PC-3 (cell line): ENCODE data around the gene MSMP. TPM values are rescaled to one million over a fixed set of nuclear protein-coding genes. Genes with fewer than 3 reads are reported as not detected.
A peak's percentile ranks its signal among the peaks of the same experiment; 100 is the strongest.

Experiments
- ATAC-seq: fragments of 200-7000 bp; cut with Tn5 transposase; 2 replicates; pipeline ENCODE4 v1.9.1; 2020; ENCODE audit warnings: mild to moderate bottlenecking, moderate library complexity
- BruUV-seq: library from RNA; stranded (reverse); fragments of 400-500 nt; replicated peaks from 2 replicates; lab custom pipeline; 2021; lab: Mats Ljungman, UMichigan
- CTCF ChIA-PET: fragments of 300-600 bp; sonication (Branson Sonifier 250); formaldehyde crosslinking; loops from one replicate; lab custom pipeline; 2022; ENCODE audit warnings: antibody characterized with exemption; lab: Charles Lee
- POLR2A ChIA-PET: fragments of 300-600 bp; sonication (Branson Sonifier 250); formaldehyde crosslinking; loops from one replicate; lab custom pipeline; 2022; ENCODE audit warnings: antibody characterized with exemption; ENCODE audit not compliant: unreplicated experiment; lab: Charles Lee
- DNase-seq: peaks from one replicate; pipeline ENCODE4 v3.0.0-alpha.2; 2015
- H2AFZ ChIP-seq: fragments of 300-600 bp; sonication (generic); 2 replicates; pipeline ENCODE4 v1.6.0; 2016; ENCODE audit warnings: antibody characterized with exemption, low read length
- H3F3A ChIP-seq: fragments of 300-600 bp; sonication (generic); one replicate; pipeline ENCODE4 v1.6.0; 2017; ENCODE audit warnings: antibody characterized with exemption, low read length, control low read depth, mild to moderate bottlenecking; ENCODE audit not compliant: unreplicated experiment
- H3K27ac ChIP-seq: fragments of 300-600 bp; sonication (generic); 2 replicates; pipeline ENCODE4 v1.5.1; 2016; ENCODE audit warnings: mild to moderate bottlenecking, low read length
- H3K27me3 ChIP-seq: fragments of 300-600 bp; sonication (generic); 2 replicates; pipeline ENCODE4 v1.6.1; 2016; ENCODE audit warnings: low read length, mixed read lengths
- H3K36me3 ChIP-seq: fragments of 300-600 bp; sonication (generic); 2 replicates; pipeline ENCODE4 v1.6.1; 2016; ENCODE audit warnings: low read depth, mixed run types, low read length, mixed read lengths
- H3K4me1 ChIP-seq: fragments of 300-600 bp; sonication (generic); 2 replicates; pipeline ENCODE4 v1.5.1; 2016; ENCODE audit warnings: low read length; ENCODE audit not compliant: insufficient read depth
- H3K4me2 ChIP-seq: fragments of 300-600 bp; sonication (generic); 2 replicates; pipeline ENCODE4 v1.6.0; 2016; ENCODE audit warnings: low read length
- H3K4me3 ChIP-seq: fragments of 300-600 bp; sonication (generic); 2 replicates; pipeline ENCODE4 v1.5.1; 2016; ENCODE audit warnings: mild to moderate bottlenecking, low read length, mixed read lengths
- H3K79me2 ChIP-seq: fragments of 300-600 bp; sonication (generic); 2 replicates; pipeline ENCODE4 v1.6.1; 2017; ENCODE audit warnings: low read length, mixed read lengths
- H3K9ac ChIP-seq: fragments of 300-600 bp; sonication (generic); 2 replicates; pipeline ENCODE4 v1.6.0; 2016; ENCODE audit warnings: mild to moderate bottlenecking, low read length
- H3K9me2 ChIP-seq: fragments of 300-600 bp; sonication (generic); replicated peaks from 2 replicates; pipeline ENCODE4 v1.6.1; 2016; ENCODE audit warnings: mixed run types, low read length, mixed read lengths
- H3K9me3 ChIP-seq: fragments of 300-600 bp; sonication (generic); 2 replicates; pipeline ENCODE4 v1.6.1; 2016; ENCODE audit warnings: low read length, mixed read lengths
- H4K20me1 ChIP-seq: fragments of 300-600 bp; sonication (generic); 2 replicates; pipeline ENCODE4 v1.6.1; 2016; ENCODE audit warnings: low read length, mixed read lengths
- CTCF ChIP-seq: fragments of 300-600 bp; sonication (generic); conservative IDR thresholded peaks from 2 replicates; pipeline ENCODE4 v1.5.1; 2017; ENCODE audit warnings: antibody characterized with exemption, low read depth, mild to moderate bottlenecking, low read length
- EZH2 ChIP-seq: fragments of 300-600 bp; sonication (generic); IDR thresholded peaks from one replicate; pipeline ENCODE4 v1.6.1; 2017; ENCODE audit warnings: antibody characterized with exemption, mild to moderate bottlenecking, low read length; ENCODE audit not compliant: unreplicated experiment
- EZH2phosphoT487 ChIP-seq: fragments of 300-600 bp; sonication (generic); IDR thresholded peaks from 2 replicates; pipeline ENCODE4 v1.6.1; 2018; ENCODE audit warnings: mild to moderate bottlenecking, antibody characterized with exemption, low read length, borderline replicate concordance
- intact Hi-C: fragments of 100-400 bp; cut with micrococcal nuclease; formaldehyde crosslinking; loops from 2 replicates; pipeline ENCODE4 v1.9.0; 2023
- total RNA-seq: library from RNA; depleted of rRNA; stranded (reverse); fragments of >200 nt; gene quantifications from 2 replicates; pipeline ENCODE4 v1.2.3, GENCODE V29; 2014

Gene MSMP
- total RNA-seq, 1 experiment from 2014 or later, result 149 TPM

- no peaks in the 10 kb centered on the region for H3K9me2 ChIP-seq
- no peaks in the 10 kb centered on the region for H3K4me1 ChIP-seq
- H3K9ac ChIP-seq, result no peak overlapping the region
- no peak overlapping the region for H2AFZ ChIP-seq
- H3K9me3 ChIP-seq, result no peaks in the 10 kb centered on the region
- TF ChIP-seq EZH2phosphoT487 (no peak), CTCF (no peak), EZH2 (no peak)
- H3K27ac ChIP-seq, result no peak overlapping the region
- H3F3A ChIP-seq, result no peaks in the 10 kb centered on the region
- intact Hi-C loops, result no loop called here
- BruUV-seq, result TSS peak; percentile 36
- no peaks in the 10 kb centered on the region for H3K27me3 ChIP-seq
- H3K4me3 ChIP-seq, result no peak overlapping the region
- H3K79me2 ChIP-seq, result no peaks in the 10 kb centered on the region
- H3K36me3 ChIP-seq, result peaks cover 52% of the 10 kb centered on the region
- POLR2A ChIA-PET, result no interaction called here
- CTCF ChIA-PET, result interaction anchor here (0.6 kb wide), 1 partner anchor 53 kb away, joined by 3 read pairs; the partner anchor contains the start of gene CCDC107
- H4K20me1 ChIP-seq, result no peaks in the 10 kb centered on the region
- DNase-seq (no peak), ATAC-seq (no peak)
- H3K4me2 ChIP-seq, result no peak overlapping the region
These were observed 43.1 kb downstream of the MSMP start for GRCh38 chr9:35710818-35711500.

DNA sequence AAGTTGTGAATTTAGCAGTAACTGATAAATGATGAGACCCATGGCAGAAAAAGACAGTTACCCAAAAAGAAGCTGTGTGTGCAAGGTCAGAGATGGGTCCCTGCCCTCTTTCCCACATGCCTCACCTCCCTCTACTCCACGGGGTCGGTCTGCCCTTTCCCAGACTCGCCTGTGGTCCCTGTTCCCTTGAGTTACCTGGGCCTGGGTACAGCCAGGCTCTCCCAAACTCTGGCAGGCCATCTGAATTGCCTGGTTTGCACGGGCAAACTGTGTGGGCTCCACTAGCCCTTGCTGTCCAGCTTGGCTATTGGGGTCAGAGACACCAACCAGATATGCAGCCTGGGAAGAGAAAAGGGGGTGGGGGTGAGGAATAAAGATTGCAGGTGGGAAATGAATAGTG, 45.9 kb downstream of the MSMP start:
- DNase-seq, result no peak
- no peaks in the 10 kb centered on the region for H3F3A ChIP-seq
- POLR2A ChIA-PET, result no interaction called here
- no peak overlapping the region for H3K4me3 ChIP-seq
- no TSS peak for BruUV-seq
- H3K9ac ChIP-seq, result no peak overlapping the region
- H4K20me1 ChIP-seq, result no peaks in the 10 kb centered on the region
- no peak overlapping the region for H3K4me2 ChIP-seq
- ATAC-seq, result no peak
- no peaks in the 10 kb centered on the region for H3K79me2 ChIP-seq
- H3K27ac ChIP-seq, result no peak overlapping the region
- CTCF ChIA-PET, result no interaction called here
- H3K27me3 ChIP-seq, result no peaks in the 10 kb centered on the region
- H2AFZ ChIP-seq, result no peak overlapping the region
- intact Hi-C loops, result no loop called here
- H3K4me1 ChIP-seq, result no peaks in the 10 kb centered on the region
- H3K9me3 ChIP-seq, result no peaks in the 10 kb centered on the region
- H3K9me2 ChIP-seq, result no peaks in the 10 kb centered on the region
- TF ChIP-seq EZH2phosphoT487, result no peak
- no peak for TF ChIP-seq CTCF
- TF ChIP-seq EZH2, result no peak
- peaks cover 55% of the 10 kb centered on the region for H3K36me3 ChIP-seq

DNA sequence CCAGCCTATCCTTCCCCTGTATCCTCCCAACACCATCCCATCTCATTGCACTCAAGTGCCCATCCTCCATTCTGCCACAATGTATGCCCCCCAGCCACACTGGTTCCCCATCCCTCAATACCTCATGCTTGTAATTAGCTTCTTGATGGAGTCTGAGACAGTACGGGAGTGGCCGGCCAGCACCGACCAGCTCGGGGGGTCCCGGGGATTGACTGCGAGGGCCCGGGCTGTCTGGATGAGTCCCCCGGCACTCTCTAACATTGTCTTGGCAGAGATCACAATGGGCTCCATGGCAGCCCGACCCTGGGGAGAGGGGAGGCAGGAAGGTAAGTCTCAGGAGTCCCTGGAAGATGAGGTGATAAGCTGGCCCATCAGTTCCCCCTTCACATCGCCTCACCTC, 47.1 kb downstream of the MSMP start:
- no peaks in the 10 kb centered on the region for H3K9me2 ChIP-seq
- H3K9me3 ChIP-seq, result no peaks in the 10 kb centered on the region
- H3K27me3 ChIP-seq, result no peaks in the 10 kb centered on the region
- H3K36me3 ChIP-seq, result peaks cover 56% of the 10 kb centered on the region
- no peaks in the 10 kb centered on the region for H3K4me1 ChIP-seq
- H3K27ac ChIP-seq, result no peak overlapping the region
- intact Hi-C loops, result no loop called here
- ChIA-PET CTCF (no interaction called here), POLR2A (no interaction called here)
- no peaks in the 10 kb centered on the region for H3F3A ChIP-seq
- no peak overlapping the region for H3K9ac ChIP-seq
- H3K4me2 ChIP-seq, result no peak overlapping the region
- no peak overlapping the region for H2AFZ ChIP-seq
- ATAC-seq (no peak), DNase-seq (no peak)
- no peaks in the 10 kb centered on the region for H4K20me1 ChIP-seq
- H3K4me3 ChIP-seq, result no peak overlapping the region
- no peak for TF ChIP-seq EZH2
- BruUV-seq, result no TSS peak
- H3K79me2 ChIP-seq, result no peaks in the 10 kb centered on the region
